ENCODE data around the gene CD300LD. TPM values are rescaled to one million over a fixed set of nuclear protein-coding genes. Genes with fewer than 3 reads are reported as not detected.

Gene CD300LD
- total RNA-seq, 1 experiment from 2014 or later = not detected

DNA sequence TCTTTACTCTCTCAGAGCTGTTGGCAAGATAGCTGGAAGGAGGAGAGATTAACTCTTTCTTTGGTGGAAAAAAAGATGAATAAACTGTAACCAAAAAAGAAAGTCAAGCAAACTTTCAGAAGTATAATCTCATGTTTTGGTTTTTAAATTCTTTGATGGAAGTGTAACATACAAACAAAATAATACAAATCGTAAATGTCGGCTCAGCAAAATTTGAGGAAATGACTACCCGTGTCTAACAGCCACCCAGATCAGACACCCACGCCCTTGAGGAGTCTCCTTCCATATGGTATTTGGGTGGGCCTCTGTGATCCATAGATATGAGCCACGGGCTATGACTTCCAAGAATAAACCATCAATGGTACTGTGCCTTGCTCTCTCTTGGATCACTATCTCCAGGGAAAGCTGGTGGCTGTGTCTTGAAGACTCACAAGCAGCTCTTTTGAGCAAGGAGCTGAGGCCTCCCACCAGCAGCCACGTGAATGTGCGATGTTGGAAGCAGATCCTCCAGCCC, 36.6 kb downstream of the CD300LD start:
- ChIA-PET CTCF (interaction anchor here (0.6 kb wide), 1 partner anchor 250 kb away, joined by 6 read pairs; no protein-coding TSS in a partner anchor), POLR2A (ENCODE audit: low non-redundant PET) (no interaction called here)
- peaks cover 7% of the 10 kb centered on the region for H3K27me3 ChIP-seq (replicated peaks; ENCODE audit: insufficient read depth, low read depth, low read length, poor library complexity)
- TF ChIP-seq EZH2 (IDR thresholded peaks at IDR 0.05; ENCODE audit: borderline replicate concordance, low read depth, low read length, poor library complexity, severe bottlenecking) = no peak
- TF ChIP-seq, protein P1, sequence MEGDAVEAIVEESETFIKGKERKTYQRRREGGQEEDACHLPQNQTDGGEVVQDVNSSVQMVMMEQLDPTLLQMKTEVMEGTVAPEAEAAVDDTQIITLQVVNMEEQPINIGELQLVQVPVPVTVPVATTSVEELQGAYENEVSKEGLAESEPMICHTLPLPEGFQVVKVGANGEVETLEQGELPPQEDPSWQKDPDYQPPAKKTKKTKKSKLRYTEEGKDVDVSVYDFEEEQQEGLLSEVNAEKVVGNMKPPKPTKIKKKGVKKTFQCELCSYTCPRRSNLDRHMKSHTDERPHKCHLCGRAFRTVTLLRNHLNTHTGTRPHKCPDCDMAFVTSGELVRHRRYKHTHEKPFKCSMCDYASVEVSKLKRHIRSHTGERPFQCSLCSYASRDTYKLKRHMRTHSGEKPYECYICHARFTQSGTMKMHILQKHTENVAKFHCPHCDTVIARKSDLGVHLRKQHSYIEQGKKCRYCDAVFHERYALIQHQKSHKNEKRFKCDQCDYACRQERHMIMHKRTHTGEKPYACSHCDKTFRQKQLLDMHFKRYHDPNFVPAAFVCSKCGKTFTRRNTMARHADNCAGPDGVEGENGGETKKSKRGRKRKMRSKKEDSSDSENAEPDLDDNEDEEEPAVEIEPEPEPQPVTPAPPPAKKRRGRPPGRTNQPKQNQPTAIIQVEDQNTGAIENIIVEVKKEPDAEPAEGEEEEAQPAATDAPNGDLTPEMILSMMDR (conservative IDR thresholded peaks at IDR 0.05; ENCODE audit: low read depth, low read length) = no peak
- no peaks in the 10 kb centered on the region for H3K4me1 ChIP-seq (ENCODE audit: insufficient read depth, low read length, poor library complexity, severe bottlenecking)
- no peaks in the 10 kb centered on the region for H3K36me3 ChIP-seq (ENCODE audit: insufficient read depth, low read length, poor library complexity, severe bottlenecking)
- H3K4me3 ChIP-seq (ENCODE audit: low read depth, low read length, poor library complexity, severe bottlenecking) = no peak overlapping the region
- H3K9me3 ChIP-seq (ENCODE audit: low read depth, low read length, poor library complexity, severe bottlenecking) = no peaks in the 10 kb centered on the region
- DNase-seq (ENCODE audit: low spot score) = no peak
- intact Hi-C loops (cut with micrococcal nuclease; ENCODE audit: unreplicated experiment) = no loop called here
- no peak overlapping the region for H3K27ac ChIP-seq (ENCODE audit: low read depth, low read length, poor library complexity, severe bottlenecking)
- BruUV-seq (replicated peaks) = no TSS peak

DNA sequence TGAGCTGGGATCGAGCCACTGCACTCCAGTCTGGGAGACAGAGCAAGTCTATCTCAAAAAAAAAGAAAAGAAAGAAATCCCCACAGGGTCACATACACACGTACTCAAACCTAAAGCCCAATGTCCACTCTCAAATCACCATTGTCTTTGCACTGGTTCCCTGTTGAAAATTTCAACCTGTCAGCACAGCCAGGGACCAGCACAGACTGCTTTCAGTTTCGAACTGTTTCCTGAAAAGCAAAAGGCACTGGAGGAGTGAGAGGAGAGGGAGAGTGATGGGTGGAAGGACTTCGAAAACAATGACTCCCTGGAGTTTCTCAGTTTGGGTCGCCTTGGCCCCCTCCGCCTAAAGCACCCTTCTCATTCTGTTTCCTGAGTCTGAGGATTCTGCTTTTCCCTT, 37.2 kb downstream of the CD300LD start:
- ChIA-PET CTCF (no interaction called here), POLR2A (ENCODE audit: low non-redundant PET) (no interaction called here)
- Histone ChIP-seq H3K9me3 (ENCODE audit: low read depth, low read length, poor library complexity, severe bottlenecking) (no peaks in the 10 kb centered on the region), H3K27me3 (replicated peaks; ENCODE audit: insufficient read depth, low read depth, low read length, poor library complexity) (peaks cover 7% of the 10 kb centered on the region), H3K4me1 (ENCODE audit: insufficient read depth, low read length, poor library complexity, severe bottlenecking) (no peaks in the 10 kb centered on the region), H3K36me3 (ENCODE audit: insufficient read depth, low read length, poor library complexity, severe bottlenecking) (no peaks in the 10 kb centered on the region), H3K4me3 (ENCODE audit: low read depth, low read length, poor library complexity, severe bottlenecking) (no peak overlapping the region), H3K27ac (ENCODE audit: low read depth, low read length, poor library complexity, severe bottlenecking) (no peak overlapping the region)
- no TSS peak for BruUV-seq (replicated peaks)
- intact Hi-C loops (cut with micrococcal nuclease; ENCODE audit: unreplicated experiment) = no loop called here
- DNase-seq (ENCODE audit: low spot score) = no peak
- TF ChIP-seq, protein P1 (conservative IDR thresholded peaks at IDR 0.05; ENCODE audit: low read depth, low read length) = no peak
- no peak for TF ChIP-seq EZH2 (IDR thresholded peaks at IDR 0.05; ENCODE audit: borderline replicate concordance, low read depth, low read length, poor library complexity, severe bottlenecking)

DNA sequence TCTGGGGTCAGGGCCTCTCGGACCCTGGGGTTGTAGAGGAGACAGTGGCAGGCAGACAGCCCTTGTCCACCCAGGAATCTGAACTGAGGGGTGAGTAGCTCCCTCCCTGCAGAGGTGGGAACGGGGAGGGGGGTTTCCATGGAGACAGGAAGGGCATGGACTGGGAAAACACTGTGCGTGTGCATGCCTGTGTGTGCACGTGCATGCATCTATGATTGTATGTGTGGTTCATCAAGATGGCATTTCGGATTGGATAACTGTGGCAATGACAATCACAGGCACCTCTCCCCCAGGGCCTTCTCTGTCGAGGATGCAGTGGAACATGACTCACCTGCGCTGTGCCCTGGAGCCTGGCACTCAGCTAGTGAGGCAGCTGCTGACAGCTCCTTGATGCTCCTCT, 40.0 kb downstream of the CD300LD start:
- ChIA-PET CTCF (no interaction called here), POLR2A (ENCODE audit: low non-redundant PET) (no interaction called here)
- H3K36me3 ChIP-seq (ENCODE audit: insufficient read depth, low read length, poor library complexity, severe bottlenecking) = no peaks in the 10 kb centered on the region
- no peaks in the 10 kb centered on the region for H3K4me1 ChIP-seq (ENCODE audit: insufficient read depth, low read length, poor library complexity, severe bottlenecking)
- no peaks in the 10 kb centered on the region for H3K9me3 ChIP-seq (ENCODE audit: low read depth, low read length, poor library complexity, severe bottlenecking)
- H3K27ac ChIP-seq (ENCODE audit: low read depth, low read length, poor library complexity, severe bottlenecking) = no peak overlapping the region
- H3K4me3 ChIP-seq (ENCODE audit: low read depth, low read length, poor library complexity, severe bottlenecking) = no peak overlapping the region
- no peak for DNase-seq (ENCODE audit: low spot score)
- intact Hi-C loops (cut with micrococcal nuclease; ENCODE audit: unreplicated experiment) = no loop called here
- no peak for TF ChIP-seq EZH2 (IDR thresholded peaks at IDR 0.05; ENCODE audit: borderline replicate concordance, low read depth, low read length, poor library complexity, severe bottlenecking)
- TF ChIP-seq, protein P1 (conservative IDR thresholded peaks at IDR 0.05; ENCODE audit: low read depth, low read length) = no peak
- peaks cover 7% of the 10 kb centered on the region for H3K27me3 ChIP-seq (replicated peaks; ENCODE audit: insufficient read depth, low read depth, low read length, poor library complexity)
- BruUV-seq (replicated peaks) = no TSS peak

Measured in A673 (cell line).